ENCODE measurements around the gene CXCL5. TPM values are rescaled to one million over a fixed set of nuclear protein-coding genes. Genes with fewer than 3 reads are reported as not detected.

Gene CXCL5
- total and polyA plus RNA-seq, 4 donors = 0.03 to 0.33 (median 0.14) TPM; not detected in 1

- DNase-seq (ENCODE audit: low spot score) = no peak
- H3K4me3 ChIP-seq (ENCODE audit: low read depth in 1 of 3, low read length in 3 of 3) = no peak overlapping the region
- H3K36me3 ChIP-seq (ENCODE audit: control insufficient read depth in 4 of 4, insufficient read depth in 3 of 4, low read depth in 1 of 4, low read length in 3 of 4) = no peaks in the 10 kb centered on the region
- no peak overlapping the region for H3K27ac ChIP-seq (ENCODE audit: low read depth in 1 of 2, low read length in 2 of 2)
- TF ChIP-seq CTCF (IDR thresholded peaks at IDR 0.05; ENCODE audit: low read depth, low read length, missing input control) = peak; percentile 5
- TF ChIP-seq EGR1 (IDR thresholded peaks at IDR 0.05; ENCODE audit: low read depth in 2 of 2) = no peak
- peak; percentile 55 to 56 for TF ChIP-seq RAD21 (IDR thresholded peaks at IDR 0.05)
- no peak for TF ChIP-seq FOXA1 (IDR thresholded peaks at IDR 0.05)
- TF ChIP-seq, protein P1, sequence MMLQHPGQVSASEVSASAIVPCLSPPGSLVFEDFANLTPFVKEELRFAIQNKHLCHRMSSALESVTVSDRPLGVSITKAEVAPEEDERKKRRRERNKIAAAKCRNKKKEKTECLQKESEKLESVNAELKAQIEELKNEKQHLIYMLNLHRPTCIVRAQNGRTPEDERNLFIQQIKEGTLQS (IDR thresholded peaks at IDR 0.05) = no peak
- no peaks in the 10 kb centered on the region for H3K27me3 ChIP-seq (ENCODE audit: control insufficient read depth in 4 of 4, insufficient read depth in 4 of 4, low read length in 3 of 4)
- H3K9me3 ChIP-seq (ENCODE audit: control insufficient read depth in 4 of 4, low read length in 3 of 4) = peaks cover 0 to 6% (median 0%) of the 10 kb centered on the region in 4 donors
- no peak overlapping the region for H3K9ac ChIP-seq (ENCODE audit: low read depth in 1 of 2, low read length in 2 of 2)
- 42% methylated on average over 2 of the region's 2 CpGs for WGBS
- H3K4me1 ChIP-seq (ENCODE audit: control insufficient read depth in 4 of 4, insufficient read depth in 4 of 4, low read length in 3 of 4) = peaks cover 0 to 12% (median 3%) of the 10 kb centered on the region in 4 donors
Measured at GRCh38 chr4:74042681-74043080, 44.2 kb upstream of the CXCL5 start.

- H3K9me3 ChIP-seq (ENCODE audit: control insufficient read depth in 4 of 4, low read length in 3 of 4) = no peaks in the 10 kb centered on the region
- H3K36me3 ChIP-seq (ENCODE audit: control insufficient read depth in 4 of 4, insufficient read depth in 3 of 4, low read depth in 1 of 4, low read length in 3 of 4) = no peaks in the 10 kb centered on the region
- DNase-seq (ENCODE audit: low spot score) = no peak
- no peaks in the 10 kb centered on the region for H3K27me3 ChIP-seq (ENCODE audit: control insufficient read depth in 4 of 4, insufficient read depth in 4 of 4, low read length in 3 of 4)
- peaks cover 0 to 14% (median 3%) of the 10 kb centered on the region in 4 donors for H3K4me1 ChIP-seq (ENCODE audit: control insufficient read depth in 4 of 4, insufficient read depth in 4 of 4, low read length in 3 of 4)
- H3K9ac ChIP-seq (ENCODE audit: low read depth in 1 of 2, low read length in 2 of 2) = no peak overlapping the region
- H3K4me3 ChIP-seq (ENCODE audit: low read depth in 1 of 3, low read length in 3 of 3) = no peak overlapping the region
- 38% methylated on average over 1 of the region's 1 CpG for WGBS
- no peak overlapping the region for H3K27ac ChIP-seq (ENCODE audit: low read depth in 1 of 2, low read length in 2 of 2)
- TF ChIP-seq EGR1 (IDR thresholded peaks at IDR 0.05; ENCODE audit: low read depth in 2 of 2) (no peak), MAX (IDR thresholded peaks at IDR 0.05) (no peak), GABPA (IDR thresholded peaks at IDR 0.05 in 1 of 2, conservative IDR thresholded peaks at IDR 0.05 in 1 of 2) (no peak), CTCF (IDR thresholded peaks at IDR 0.05; ENCODE audit: low read depth, low read length, missing input control) (no peak), HNF4G (IDR thresholded peaks at IDR 0.05) (no peak), TAF1 (conservative IDR thresholded peaks at IDR 0.05) (no peak), YY1 (IDR thresholded peaks at IDR 0.05) (no peak), FOXA2 (IDR thresholded peaks at IDR 0.05) (no peak), RAD21 (IDR thresholded peaks at IDR 0.05) (no peak), HNF4A (conservative IDR thresholded peaks at IDR 0.05) (no peak), ZBTB33 (IDR thresholded peaks at IDR 0.05) (no peak), REST (IDR thresholded peaks at IDR 0.05) (no peak)
Measured at GRCh38 chr4:74041418-74041817, 42.9 kb upstream of the CXCL5 start.
